ENCODE measurements around the gene CCDC126. TPM values are rescaled to one million over a fixed set of nuclear protein-coding genes. Genes with fewer than 3 reads are reported as not detected.

The CCDC126 gene
- total RNA-seq, 1 donor from 2014 or later = 9.5 TPM

DNA sequence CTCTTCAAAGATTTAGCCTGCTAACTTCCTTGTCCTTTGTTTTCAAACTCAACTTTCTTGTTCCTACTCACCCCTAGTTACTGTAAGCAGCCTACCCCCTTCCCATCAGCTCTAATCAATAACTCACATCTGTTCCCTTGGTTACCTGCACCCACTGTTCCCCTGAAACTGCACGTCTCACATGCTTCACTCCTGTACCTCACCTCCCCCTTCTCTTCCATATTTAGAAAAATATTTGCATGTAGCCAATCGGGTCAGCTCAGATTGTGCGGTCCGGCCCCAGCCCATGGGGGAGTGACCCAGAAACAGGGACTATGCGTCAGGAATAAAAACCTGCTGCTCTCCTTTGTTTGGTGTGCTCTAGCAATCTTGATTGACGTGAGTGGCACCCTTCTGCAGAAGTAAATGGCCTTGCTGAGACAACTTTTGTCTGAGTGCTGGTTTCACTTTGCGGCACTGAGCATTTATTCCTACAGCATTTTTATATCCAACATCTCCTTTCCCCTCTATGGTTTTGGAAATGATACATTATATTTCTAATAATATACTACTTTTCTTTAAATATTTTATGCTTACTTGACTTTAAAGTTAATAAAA lies 61.7 kb downstream of the CCDC126 start:
- H3K27me3 Mint-ChIP-seq (ENCODE audit: low read depth) = no peaks in the 10 kb centered on the region
- DNase-seq (ENCODE audit: low read depth, low spot score) = no peak

DNA sequence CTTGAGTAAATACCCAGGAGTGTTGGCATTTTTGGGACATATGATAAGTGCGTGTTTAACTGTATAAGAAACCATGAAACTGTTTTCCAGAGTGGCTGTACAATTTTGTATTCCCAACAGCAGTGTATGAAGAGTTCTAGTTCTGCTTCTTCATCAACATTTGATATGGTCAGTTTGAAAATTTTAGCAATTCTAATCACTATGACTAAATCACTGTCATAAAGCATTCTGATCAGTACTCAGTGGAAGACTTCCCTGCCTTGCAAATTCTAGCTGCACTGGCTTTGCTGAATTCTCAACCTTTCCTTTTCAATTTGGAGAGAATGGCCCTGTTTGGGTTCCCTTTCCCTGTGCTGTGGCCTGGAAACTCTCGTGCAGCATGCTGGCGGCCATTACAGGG lies 64.2 kb downstream of the CCDC126 start:
- H3K4me1 Mint-ChIP-seq = peaks cover 4% of the 10 kb centered on the region
- peaks cover 10% of the 10 kb centered on the region for H3K9me3 Mint-ChIP-seq
- DNase-seq (ENCODE audit: low read depth, low spot score) = no peak
- no peak overlapping the region for H3K4me3 Mint-ChIP-seq
- H3K27ac Mint-ChIP-seq (ENCODE audit: unreplicated experiment) = no peak overlapping the region
- no peaks in the 10 kb centered on the region for H3K27me3 Mint-ChIP-seq (ENCODE audit: low read depth)
- H3K36me3 Mint-ChIP-seq (ENCODE audit: low read depth) = peaks cover 4% of the 10 kb centered on the region
- TF ChIP-seq, protein P1, sequence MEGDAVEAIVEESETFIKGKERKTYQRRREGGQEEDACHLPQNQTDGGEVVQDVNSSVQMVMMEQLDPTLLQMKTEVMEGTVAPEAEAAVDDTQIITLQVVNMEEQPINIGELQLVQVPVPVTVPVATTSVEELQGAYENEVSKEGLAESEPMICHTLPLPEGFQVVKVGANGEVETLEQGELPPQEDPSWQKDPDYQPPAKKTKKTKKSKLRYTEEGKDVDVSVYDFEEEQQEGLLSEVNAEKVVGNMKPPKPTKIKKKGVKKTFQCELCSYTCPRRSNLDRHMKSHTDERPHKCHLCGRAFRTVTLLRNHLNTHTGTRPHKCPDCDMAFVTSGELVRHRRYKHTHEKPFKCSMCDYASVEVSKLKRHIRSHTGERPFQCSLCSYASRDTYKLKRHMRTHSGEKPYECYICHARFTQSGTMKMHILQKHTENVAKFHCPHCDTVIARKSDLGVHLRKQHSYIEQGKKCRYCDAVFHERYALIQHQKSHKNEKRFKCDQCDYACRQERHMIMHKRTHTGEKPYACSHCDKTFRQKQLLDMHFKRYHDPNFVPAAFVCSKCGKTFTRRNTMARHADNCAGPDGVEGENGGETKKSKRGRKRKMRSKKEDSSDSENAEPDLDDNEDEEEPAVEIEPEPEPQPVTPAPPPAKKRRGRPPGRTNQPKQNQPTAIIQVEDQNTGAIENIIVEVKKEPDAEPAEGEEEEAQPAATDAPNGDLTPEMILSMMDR (conservative IDR thresholded peaks at IDR 0.05) = no peak

More for the DNA sequence above, 61.7 kb downstream of the CCDC126 start:
- peaks cover 4% of the 10 kb centered on the region for H3K4me1 Mint-ChIP-seq
- no peak overlapping the region for H3K4me3 Mint-ChIP-seq
- TF ChIP-seq, protein P1 (conservative IDR thresholded peaks at IDR 0.05) = no peak
- peaks cover 11% of the 10 kb centered on the region for H3K36me3 Mint-ChIP-seq (ENCODE audit: low read depth)
- H3K27ac Mint-ChIP-seq (ENCODE audit: unreplicated experiment) = no peak overlapping the region
- H3K9me3 Mint-ChIP-seq = peaks cover 17% of the 10 kb centered on the region

DNA sequence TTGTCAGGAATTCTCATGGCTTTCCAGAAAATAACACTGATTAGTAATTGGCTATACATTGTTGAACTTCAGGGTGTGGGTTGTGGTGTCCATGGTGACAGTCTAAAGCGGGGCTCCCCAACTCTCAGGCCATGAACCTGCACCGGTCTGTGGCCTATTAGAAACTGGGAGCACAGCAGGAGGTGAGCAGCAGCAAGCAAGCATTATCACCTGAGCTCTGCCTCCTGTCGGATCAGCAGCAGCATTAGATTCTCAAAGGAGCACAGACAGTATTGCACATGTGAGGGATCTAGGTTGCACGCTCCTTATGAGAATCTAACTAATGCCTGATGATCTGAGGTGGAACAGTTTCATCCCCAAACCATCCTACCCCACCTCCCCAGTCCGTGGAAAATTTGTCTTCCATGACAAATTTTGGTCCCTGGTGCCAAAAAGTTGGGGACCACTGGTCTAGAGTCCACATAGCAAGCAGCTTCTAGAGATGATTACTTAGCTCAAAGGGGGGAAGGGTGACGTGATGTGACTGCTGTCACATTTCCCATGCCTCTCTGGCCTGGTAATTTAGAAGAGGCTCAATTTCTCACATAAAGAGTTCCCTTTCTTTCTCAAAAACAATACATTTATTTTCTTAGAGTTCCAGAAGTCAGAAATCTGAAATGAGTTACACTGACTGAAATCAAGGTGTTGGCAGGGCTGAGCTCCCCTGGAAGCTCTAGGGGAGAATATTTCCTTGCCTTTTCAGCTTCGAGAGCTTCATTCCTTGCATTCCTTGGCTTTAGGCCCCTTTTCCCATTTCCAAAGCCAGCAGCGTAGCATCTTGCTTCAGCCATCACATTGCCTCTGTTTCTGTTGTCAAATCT lies 65.2 kb downstream of the CCDC126 start:
- peaks cover 8% of the 10 kb centered on the region for H3K9me3 Mint-ChIP-seq
- H3K4me3 Mint-ChIP-seq = no peak overlapping the region
- peaks cover 4% of the 10 kb centered on the region for H3K36me3 Mint-ChIP-seq (ENCODE audit: low read depth)
- H3K27me3 Mint-ChIP-seq (ENCODE audit: low read depth) = no peaks in the 10 kb centered on the region
- H3K27ac Mint-ChIP-seq (ENCODE audit: unreplicated experiment) = no peak overlapping the region
- H3K4me1 Mint-ChIP-seq = peaks cover 4% of the 10 kb centered on the region
- TF ChIP-seq, protein P1 (conservative IDR thresholded peaks at IDR 0.05) = no peak
- no peak for DNase-seq (ENCODE audit: low read depth, low spot score)

DNA sequence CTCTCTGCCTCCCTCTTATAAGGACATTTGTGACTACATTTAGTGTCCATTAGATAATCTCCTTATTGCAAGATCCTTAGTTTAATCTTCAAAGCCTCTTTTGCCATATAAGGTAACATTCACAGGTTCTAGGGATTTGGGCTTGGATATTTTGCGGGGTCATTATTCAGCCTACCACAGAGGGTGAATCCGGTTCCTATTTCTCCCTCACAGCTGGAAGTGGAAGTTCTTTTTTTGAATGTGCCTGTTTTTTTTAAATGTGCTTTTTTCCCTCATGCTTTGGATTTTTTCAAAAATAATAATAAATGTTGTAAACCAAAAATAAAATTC lies 65.8 kb downstream of the CCDC126 start:
- Mint-ChIP-seq H3K9me3 (peaks cover 8% of the 10 kb centered on the region), H3K36me3 (ENCODE audit: low read depth) (peaks cover 4% of the 10 kb centered on the region), H3K4me1 (peaks cover 4% of the 10 kb centered on the region), H3K27ac (ENCODE audit: unreplicated experiment) (no peak overlapping the region), H3K27me3 (ENCODE audit: low read depth) (no peaks in the 10 kb centered on the region), H3K4me3 (no peak overlapping the region)
- no peak for DNase-seq (ENCODE audit: low read depth, low spot score)
- TF ChIP-seq, protein P1 (conservative IDR thresholded peaks at IDR 0.05) = no peak

DNA sequence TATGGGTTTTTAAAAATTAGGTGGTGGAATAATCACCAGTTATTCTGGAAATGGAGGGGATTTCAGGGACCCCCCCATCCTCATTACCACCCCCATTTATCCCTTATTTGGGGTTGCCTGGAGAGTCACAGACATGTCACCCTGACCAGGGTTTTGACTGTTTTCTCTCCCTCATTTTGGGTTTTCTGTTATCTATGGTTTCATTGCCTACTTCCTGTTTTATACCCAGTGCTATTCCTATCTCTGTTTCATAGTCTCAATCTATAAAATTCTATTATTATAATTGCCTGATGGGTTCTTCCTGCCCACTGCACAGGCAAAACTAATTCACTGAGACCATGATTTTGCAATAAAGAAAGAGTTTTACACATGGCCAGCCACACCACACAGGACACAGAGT lies 66.9 kb downstream of the CCDC126 start:
- no peak for DNase-seq (ENCODE audit: low read depth, low spot score)
- TF ChIP-seq, protein P1 (conservative IDR thresholded peaks at IDR 0.05) = no peak
- Mint-ChIP-seq H3K4me1 (peaks cover 4% of the 10 kb centered on the region), H3K27me3 (ENCODE audit: low read depth) (no peaks in the 10 kb centered on the region), H3K27ac (ENCODE audit: unreplicated experiment) (no peak overlapping the region), H3K36me3 (ENCODE audit: low read depth) (no peaks in the 10 kb centered on the region), H3K9me3 (peaks cover 4% of the 10 kb centered on the region), H3K4me3 (no peak overlapping the region)

Data from neural crest cell (in vitro differentiated cells).